Lower leg skin (tissue), 4 donors: ENCODE data around the gene PGAM2. TPM values are rescaled to one million over a fixed set of nuclear protein-coding genes. Genes with fewer than 3 reads are reported as not detected.
A peak's percentile ranks its signal among the peaks of the same experiment; 100 is the strongest.

ENCODE experiments used
- DNase-seq, 2 donors: peaks; one replicate each; pipeline ENCODE4 v3.0.0-alpha.2; 2019; ENCODE audit warnings: low spot score in 2 of 2
- H3K4me3 ChIP-seq: fragments of 200-600 bp; sonication (generic); 2 replicates; pipeline ENCODE4 v1.5.1; 2017; ENCODE audit warnings: mild to moderate bottlenecking, low read depth; ENCODE audit not compliant: poor library complexity, severe bottlenecking
- POLR2A ChIP-seq, 2 donors: fragments of 450-650 bp; IDR thresholded peaks; one replicate each; pipeline ENCODE4 v1.6.1; 2016 to 2017; ENCODE audit warnings: antibody characterized with exemption in 2 of 2, mild to moderate bottlenecking in 1 of 2, moderate library complexity in 1 of 2
- WGBS, 2 donors: methylation state at CpG; one replicate each; pipeline ENCODE4 v1.1.5; 2018; 5-methylcytosine and 5-hydroxymethylcytosine counted together
- intact Hi-C: fragments of 100-400 bp; cut with DNase I; formaldehyde crosslinking; loops from one replicate; pipeline ENCODE4 v1.15.0; 2023; ENCODE audit warnings: low total_unique reads
- total RNA-seq, 4 donors: library from RNA; depleted of rRNA; stranded (reverse); fragments of >200 nt; gene quantifications; one replicate each; pipeline ENCODE4 v1.1.0, GENCODE V29; 2016
- TF ChIP-seq, protein P1 (sequence below), 3 donors: fragments of 450-650 bp; IDR thresholded peaks; one replicate each; pipeline ENCODE4 v1.5.1; 2016; ENCODE audit warnings: antibody characterized with exemption in 3 of 3, mild to moderate bottlenecking in 3 of 3, moderate library complexity in 2 of 3

PGAM2 gene
- total RNA-seq, 4 donors from 2014 or later = 0.75 to 7.9 (median 3.6) TPM

DNA sequence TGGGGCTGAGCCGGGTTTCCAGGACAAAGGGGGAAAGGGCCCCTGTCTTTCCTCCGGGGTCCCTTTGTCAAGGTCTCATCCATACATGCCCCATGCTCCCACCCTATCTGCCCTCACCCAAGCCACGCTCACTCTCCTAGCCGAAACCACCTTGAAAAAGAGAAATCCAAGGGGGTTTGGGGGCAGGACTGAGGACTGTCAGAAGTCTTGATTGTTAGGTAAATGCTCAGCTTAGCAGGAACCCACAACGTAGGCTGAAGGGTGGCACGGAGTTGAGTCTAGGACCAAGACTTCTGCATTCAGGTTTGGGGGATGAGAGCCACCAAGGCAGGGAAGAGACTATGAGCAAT is 719 bp upstream of the PGAM2 start:
- no peak for DNase-seq
- WGBS, 2 donors = 48 to 51% methylated on average over 6 of the region's 6 CpGs

DNA sequence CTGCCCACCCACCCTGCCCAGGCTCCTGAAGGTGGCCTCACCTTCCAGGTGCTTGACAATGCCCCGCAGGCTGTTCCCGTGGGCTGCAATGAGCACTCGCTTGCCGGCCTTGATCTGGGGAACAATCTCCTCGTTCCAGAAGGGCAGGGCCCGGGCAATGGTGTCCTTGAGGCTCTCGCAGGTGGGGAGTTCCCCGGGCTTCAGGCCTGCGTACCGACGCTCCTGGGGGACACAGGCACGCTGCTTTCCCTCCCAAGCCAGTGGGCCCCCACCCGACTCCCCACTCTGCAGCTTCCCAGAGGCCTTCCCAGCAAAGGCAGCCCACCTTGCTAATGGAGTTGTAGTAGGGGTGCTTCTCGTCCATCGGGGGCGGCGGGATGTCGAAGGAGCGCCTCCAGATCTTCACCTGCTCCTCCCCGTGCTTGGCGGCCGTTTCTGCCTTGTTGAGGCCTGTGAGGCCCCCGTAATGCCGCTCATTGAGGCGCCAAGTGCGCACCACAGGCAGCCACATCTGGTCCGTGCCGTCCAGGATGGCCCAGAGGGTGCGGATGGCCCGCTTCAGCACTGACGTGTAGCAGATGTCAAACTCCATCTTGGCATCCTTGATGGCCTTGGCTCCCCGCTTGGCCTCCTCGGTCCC is 456 bp downstream of the PGAM2 start:
- no peak overlapping the region for H3K4me3 ChIP-seq
- intact Hi-C loops = no loop called here
- no peak for TF ChIP-seq POLR2A (IDR thresholded peaks at IDR 0.05)
- TF ChIP-seq, protein P1, sequence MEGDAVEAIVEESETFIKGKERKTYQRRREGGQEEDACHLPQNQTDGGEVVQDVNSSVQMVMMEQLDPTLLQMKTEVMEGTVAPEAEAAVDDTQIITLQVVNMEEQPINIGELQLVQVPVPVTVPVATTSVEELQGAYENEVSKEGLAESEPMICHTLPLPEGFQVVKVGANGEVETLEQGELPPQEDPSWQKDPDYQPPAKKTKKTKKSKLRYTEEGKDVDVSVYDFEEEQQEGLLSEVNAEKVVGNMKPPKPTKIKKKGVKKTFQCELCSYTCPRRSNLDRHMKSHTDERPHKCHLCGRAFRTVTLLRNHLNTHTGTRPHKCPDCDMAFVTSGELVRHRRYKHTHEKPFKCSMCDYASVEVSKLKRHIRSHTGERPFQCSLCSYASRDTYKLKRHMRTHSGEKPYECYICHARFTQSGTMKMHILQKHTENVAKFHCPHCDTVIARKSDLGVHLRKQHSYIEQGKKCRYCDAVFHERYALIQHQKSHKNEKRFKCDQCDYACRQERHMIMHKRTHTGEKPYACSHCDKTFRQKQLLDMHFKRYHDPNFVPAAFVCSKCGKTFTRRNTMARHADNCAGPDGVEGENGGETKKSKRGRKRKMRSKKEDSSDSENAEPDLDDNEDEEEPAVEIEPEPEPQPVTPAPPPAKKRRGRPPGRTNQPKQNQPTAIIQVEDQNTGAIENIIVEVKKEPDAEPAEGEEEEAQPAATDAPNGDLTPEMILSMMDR (IDR thresholded peaks at IDR 0.05) = no peak
- WGBS, 2 donors = 19 to 23% methylated on average over 26 of the region's 33 CpGs
- peak in 1 of 2 donors; percentile 80 for DNase-seq

More for the DNA sequence above, 719 bp upstream of the PGAM2 start:
- no peak overlapping the region for H3K4me3 ChIP-seq
- TF ChIP-seq POLR2A (IDR thresholded peaks at IDR 0.05) = no peak
- TF ChIP-seq, protein P1 (IDR thresholded peaks at IDR 0.05) = no peak
- intact Hi-C loops = no loop called here

- TF ChIP-seq POLR2A (IDR thresholded peaks at IDR 0.05) = no peak
- TF ChIP-seq, protein P1 (IDR thresholded peaks at IDR 0.05) = no peak
- no peak overlapping the region for H3K4me3 ChIP-seq
- WGBS, 2 donors = 41 to 49% methylated on average over 14 to 16 of the region's 16 CpGs
- intact Hi-C loops = no loop called here
- peak in 1 of 2 donors; percentile 82 for DNase-seq
Observed at GRCh38 chr7:44063894-44064651, 1.3 kb downstream of the PGAM2 start.

GRCh38 chr7:44063547-44063893 is 1.8 kb downstream of the PGAM2 start:
- DNase-seq = peak in 1 of 2 donors; percentile 70
- 46 to 70% methylated on average over 10 of the region's 10 CpGs for WGBS, 2 donors
- TF ChIP-seq POLR2A (IDR thresholded peaks at IDR 0.05) = no peak
- TF ChIP-seq, protein P1 (IDR thresholded peaks at IDR 0.05) = no peak
- H3K4me3 ChIP-seq = no peak overlapping the region
- intact Hi-C loops = no loop called here

DNA sequence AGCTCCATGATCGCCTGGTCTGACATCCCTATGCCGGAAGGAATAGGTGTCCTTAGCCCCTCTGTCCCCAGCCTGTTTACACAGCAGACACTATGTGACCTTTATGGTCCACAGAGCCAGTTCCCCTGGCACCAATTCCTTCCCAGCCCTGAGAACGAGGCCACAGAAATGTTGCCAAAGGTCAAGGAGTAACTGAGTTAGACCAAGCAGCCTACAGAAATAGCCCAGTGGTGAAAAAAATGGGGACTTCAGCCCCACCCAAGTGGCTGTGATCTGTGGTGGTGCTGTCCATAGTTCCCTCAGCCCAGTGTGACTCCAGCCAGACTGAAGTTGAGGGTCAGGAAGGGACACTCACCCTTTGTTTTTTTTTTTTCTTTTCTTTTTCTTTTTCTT is 2.5 kb downstream of the PGAM2 start:
- DNase-seq = peak in 1 of 2 donors; percentile 68
- intact Hi-C loops = no loop called here
- no peak overlapping the region for H3K4me3 ChIP-seq
- TF ChIP-seq POLR2A (IDR thresholded peaks at IDR 0.05) = no peak
- TF ChIP-seq, protein P1 (IDR thresholded peaks at IDR 0.05) = no peak
- 67 to 69% methylated on average over 3 of the region's 3 CpGs for WGBS, 2 donors
